Coronary artery (tissue), 2 donors: Measurements from ENCODE around the gene ARF1.

Experiments
- DNase-seq: peaks from one replicate; pipeline ENCODE4 v3.0.0-alpha.2; 2017; ENCODE audit warnings: low spot score
- H3K27ac ChIP-seq, 2 donors: fragments of 200-600 bp; sonication (generic); one replicate each; pipeline ENCODE4 v1.5.1; 2016 to 2019
- H3K4me3 ChIP-seq: fragments of 200-600 bp; sonication (generic); 2 replicates; pipeline ENCODE4 v1.5.1; 2016; ENCODE audit warnings: mild to moderate bottlenecking, moderate library complexity
- CTCF ChIP-seq: fragments of 200-600 bp; sonication (generic); IDR thresholded peaks from one replicate; pipeline ENCODE4 v1.5.1; 2019; ENCODE audit warnings: antibody characterized with exemption

Gene ARF1

DNA sequence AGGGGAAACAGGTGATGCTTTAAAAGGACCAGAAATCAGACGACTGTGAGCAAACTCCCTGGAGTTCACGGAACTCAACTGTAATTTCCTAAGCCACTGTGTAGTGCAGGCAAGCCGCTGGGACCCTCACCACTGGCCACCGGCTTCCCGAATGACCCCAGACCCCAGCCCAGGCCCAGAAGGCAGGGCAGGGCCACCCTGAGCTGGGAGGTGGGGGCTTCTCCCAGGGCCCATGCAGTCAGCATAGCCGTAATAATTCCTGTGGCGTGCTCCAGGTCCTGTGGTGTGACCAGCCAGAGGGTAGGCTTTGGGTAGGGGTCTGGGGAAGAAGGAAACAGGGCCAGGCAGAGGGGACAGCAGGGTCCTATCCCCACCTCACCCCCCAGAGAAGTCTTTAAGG, 3.5 kb upstream of the ARF1 start:
- Histone ChIP-seq H3K4me3 (no peak overlapping the region), H3K27ac (no peak overlapping the region)
- no peak for TF ChIP-seq CTCF
- DNase-seq = no peak

DNA sequence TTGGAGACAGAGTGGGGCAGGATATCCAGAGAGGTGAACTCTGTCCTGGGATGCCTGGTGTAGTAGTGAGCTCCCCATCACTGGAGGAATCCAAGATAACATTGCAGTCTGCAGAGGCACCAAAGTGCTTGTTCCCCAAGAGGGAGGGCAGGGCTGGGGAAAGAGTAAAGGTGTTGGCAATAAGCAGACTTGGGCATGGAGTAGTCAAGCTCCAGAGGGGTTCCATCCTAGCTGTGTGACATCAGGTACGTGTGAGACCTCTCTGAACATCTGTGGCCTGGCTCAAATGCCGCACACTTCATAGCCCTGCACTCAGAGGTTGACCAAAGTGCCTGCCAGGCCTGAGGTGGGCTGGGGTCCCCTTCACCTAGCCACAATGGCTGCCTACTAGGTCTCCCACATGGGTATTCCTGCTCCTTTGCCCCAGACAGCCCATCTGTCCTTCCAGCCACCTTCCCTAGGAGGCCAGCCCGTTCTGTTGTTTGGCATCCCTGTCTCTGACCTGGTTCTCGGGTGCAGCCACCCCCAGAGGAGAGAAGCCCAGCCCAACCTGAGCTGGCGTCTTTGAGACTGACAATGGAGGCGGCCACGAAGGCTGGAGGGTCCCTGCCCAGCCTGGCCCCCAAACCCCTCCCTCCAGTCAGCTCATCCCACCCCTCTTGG, 2.8 kb upstream of the ARF1 start:
- no peak for DNase-seq
- H3K4me3 ChIP-seq = no peak overlapping the region
- no peak overlapping the region for H3K27ac ChIP-seq
- TF ChIP-seq CTCF = no peak

DNA sequence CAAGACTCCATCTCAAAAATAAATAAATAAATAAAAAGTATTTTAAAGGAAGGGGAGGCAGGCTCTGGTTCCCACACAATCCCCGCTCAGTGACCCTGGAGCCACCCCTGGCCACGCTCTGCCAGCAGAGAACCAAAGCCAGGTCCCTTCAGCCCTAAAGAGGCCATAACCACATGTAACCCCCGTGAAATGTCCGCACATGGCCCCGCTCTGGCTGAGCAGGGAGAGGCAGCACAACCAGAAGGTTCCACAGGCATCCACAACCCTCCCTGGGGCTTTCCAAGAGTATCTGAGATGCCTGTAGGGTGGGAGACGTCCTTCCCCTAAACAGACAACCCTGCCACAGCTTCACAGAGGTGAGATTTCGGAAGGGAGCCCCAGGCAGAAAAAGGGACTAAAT, 1.4 kb upstream of the ARF1 start:
- no peak for TF ChIP-seq CTCF
- no peak for DNase-seq
- H3K4me3 ChIP-seq = peak overlapping the region; percentile 85
- no peak overlapping the region for H3K27ac ChIP-seq

DNA sequence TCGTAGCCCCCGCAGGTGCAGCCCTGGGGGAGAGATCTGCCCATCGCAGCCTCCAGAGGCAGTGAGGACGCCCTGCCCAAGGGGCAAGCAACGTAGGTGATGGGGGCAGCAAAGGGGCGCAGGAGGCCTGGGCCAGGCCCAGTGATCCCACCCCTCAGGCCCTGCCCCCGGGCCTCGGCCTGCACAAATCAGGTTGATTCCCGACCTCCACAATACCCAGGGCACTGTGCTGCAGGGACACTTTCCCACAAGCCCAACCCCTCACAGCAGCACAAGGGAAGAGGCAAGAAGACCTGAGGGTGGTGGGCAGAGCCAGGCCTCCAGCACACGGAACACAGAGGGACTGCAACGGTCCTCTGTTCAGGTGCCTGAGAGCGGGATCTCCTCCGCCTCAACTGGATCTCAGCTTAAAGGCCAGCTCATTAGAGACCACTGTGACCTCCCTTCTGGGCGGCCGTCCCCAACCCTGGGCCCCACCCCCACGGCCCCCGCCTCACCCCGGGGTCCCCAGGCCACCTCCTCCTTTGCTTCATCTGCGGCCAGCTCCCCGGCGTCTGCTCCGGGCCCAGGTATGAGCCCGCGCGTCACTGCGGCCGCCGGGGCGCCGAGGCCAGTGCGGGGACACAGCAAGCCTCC, 812 bp upstream of the ARF1 start:
- no peak for DNase-seq
- no peak for TF ChIP-seq CTCF
- peak overlapping the region; percentile 85 for H3K4me3 ChIP-seq
- H3K27ac ChIP-seq = peak overlapping the region; percentile 97 to 99

DNA sequence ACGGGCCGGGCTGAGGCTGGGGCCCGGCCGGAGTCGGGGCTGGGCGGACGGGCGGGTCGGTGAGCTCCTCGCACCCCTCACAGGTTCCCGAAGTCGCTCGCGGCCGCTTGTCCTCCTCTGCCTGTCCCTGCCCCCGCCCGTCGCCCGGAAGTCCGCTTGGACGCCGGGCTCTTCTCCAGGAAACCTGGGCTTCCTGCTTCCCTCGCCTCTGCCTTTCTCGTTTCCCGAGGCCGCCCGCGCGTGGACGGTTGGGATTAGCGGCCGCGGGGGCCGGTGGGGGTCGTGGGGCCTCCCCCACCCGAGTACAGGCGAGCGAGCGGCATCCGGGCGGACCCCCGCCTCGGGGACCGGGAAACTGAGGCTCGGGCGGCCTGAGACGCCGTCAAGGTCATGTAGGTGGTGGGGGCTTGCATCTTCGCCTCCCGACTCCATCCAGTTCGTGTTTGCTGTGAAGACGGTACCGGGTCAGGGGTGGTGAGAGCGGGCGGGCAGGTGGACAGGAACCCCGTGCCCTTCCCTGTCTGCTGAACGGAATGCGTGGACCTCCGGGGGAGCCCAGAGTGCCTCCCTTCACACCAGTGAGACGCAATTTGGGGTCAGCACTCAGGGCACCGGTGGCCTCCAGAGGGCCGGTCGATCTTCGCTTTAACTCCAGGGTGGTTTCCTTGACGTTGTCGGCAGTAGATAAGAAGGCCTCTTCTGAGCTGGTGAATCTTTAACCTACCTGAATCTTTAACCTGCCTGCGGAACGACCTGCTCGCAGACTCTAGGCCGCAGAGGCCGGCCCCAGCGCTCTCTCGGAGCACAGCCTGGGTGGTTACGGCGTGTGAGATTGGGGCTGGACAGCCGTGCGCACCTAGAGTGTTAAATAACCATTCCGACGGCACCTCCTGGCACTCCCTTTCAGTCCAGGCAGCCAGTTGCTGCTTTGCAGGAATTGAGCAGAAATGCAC, 686 bp downstream of the ARF1 start:
- no peak for TF ChIP-seq CTCF
- peak overlapping the region; percentile 97 to 99 for H3K27ac ChIP-seq
- H3K4me3 ChIP-seq = peak overlapping the region; percentile 85
- no peak for DNase-seq

GRCh38 chr1:228083871-228084278, 1.4 kb downstream of the ARF1 start:
- peak overlapping the region; percentile 97 to 99 for H3K27ac ChIP-seq
- TF ChIP-seq CTCF = no peak
- H3K4me3 ChIP-seq = peak overlapping the region; percentile 85
- no peak for DNase-seq
